OCI-LY1 (cell line): ENCODE data around the gene PDS5B.

Experiments used
- H2AFZ ChIP-seq: fragments of 200-600 bp; sonication (generic), shearing (Covaris generic); 2 replicates; pipeline ENCODE4 v1.6.0; 2014; ENCODE audit warnings: antibody characterized with exemption, mild to moderate bottlenecking, low read length
- H3F3A ChIP-seq: fragments of 200-600 bp; sonication (generic), shearing (Covaris generic); 2 replicates; pipeline ENCODE4 v1.6.0; 2014; ENCODE audit warnings: mild to moderate bottlenecking, antibody characterized with exemption, low read length, moderate library complexity; ENCODE audit not compliant: insufficient read depth
- H3K27ac ChIP-seq: fragments of 200-600 bp; sonication (generic); 2 replicates; pipeline ENCODE4 v1.5.1; 2014; ENCODE audit warnings: low read length, mixed run types, mild to moderate bottlenecking, low read depth; ENCODE audit not compliant: poor library complexity, severe bottlenecking
- H3K27me3 ChIP-seq: fragments of 200-600 bp; sonication (generic); 2 replicates; pipeline ENCODE4 v1.6.0; 2014; ENCODE audit warnings: antibody characterized with exemption, mild to moderate bottlenecking, low read length, moderate library complexity; ENCODE audit not compliant: insufficient read depth
- H3K36me3 ChIP-seq: fragments of 200-600 bp; sonication (generic); 2 replicates; pipeline ENCODE4 v1.6.1; 2014; ENCODE audit warnings: mild to moderate bottlenecking, antibody characterized with exemption, low read length, moderate library complexity, mixed read lengths; ENCODE audit not compliant: insufficient read depth
- H3K4me1 ChIP-seq: fragments of 200-600 bp; sonication (generic); 2 replicates; pipeline ENCODE4 v1.5.1; 2014; ENCODE audit warnings: mild to moderate bottlenecking, low read length, moderate library complexity; ENCODE audit not compliant: insufficient read depth, severe bottlenecking
- H3K4me2 ChIP-seq: fragments of 200-600 bp; sonication (generic), shearing (Covaris generic); 2 replicates; pipeline ENCODE4 v1.6.1; 2014; ENCODE audit warnings: low read length
- H3K4me3 ChIP-seq: fragments of 200-600 bp; sonication (generic); 2 replicates; pipeline ENCODE4 v1.5.1; 2014; ENCODE audit warnings: low read length, low read depth, mild to moderate bottlenecking, mixed read lengths; ENCODE audit not compliant: poor library complexity, severe bottlenecking
- H3K79me2 ChIP-seq: fragments of 200-600 bp; shearing (Covaris generic); 2 replicates; pipeline ENCODE4 v1.6.1; 2016; ENCODE audit warnings: mixed run types, low read length, mixed read lengths; ENCODE audit not compliant: insufficient read depth
- H3K9ac ChIP-seq: fragments of 200-600 bp; sonication (generic), shearing (Covaris generic); 2 replicates; pipeline ENCODE4 v1.6.1; 2014; ENCODE audit warnings: mild to moderate bottlenecking, low read length, mixed read lengths
- H3K9me2 ChIP-seq: fragments of 200-600 bp; sonication (generic), shearing (Covaris generic); 2 replicates; pipeline ENCODE4 v1.6.1; 2014; ENCODE audit warnings: low read depth, mild to moderate bottlenecking, low read length, mixed read lengths
- H3K9me3 ChIP-seq: fragments of 200-600 bp; shearing (Covaris generic); 2 replicates; pipeline ENCODE4 v1.6.1; 2014; ENCODE audit warnings: low read length, mixed read lengths
- H4K20me1 ChIP-seq: fragments of 200-600 bp; sonication (generic), shearing (Covaris generic); 2 replicates; pipeline ENCODE4 v1.6.0; 2016; ENCODE audit warnings: mild to moderate bottlenecking, low read length; ENCODE audit not compliant: insufficient read depth
- CTCF ChIP-seq: fragments of 200-600 bp; sonication (generic), shearing (Covaris generic); IDR thresholded peaks from 2 replicates; pipeline ENCODE4 v1.5.1; 2017; ENCODE audit warnings: mild to moderate bottlenecking, antibody characterized with exemption, low read length, moderate library complexity, mixed read lengths
- EZH2 ChIP-seq: fragments of 200-600 bp; sonication (generic), shearing (Covaris generic); IDR thresholded peaks from 2 replicates; pipeline ENCODE4 v1.8.0; 2017; ENCODE audit warnings: borderline replicate concordance, mixed run types, mild to moderate bottlenecking, antibody characterized with exemption, low read length, moderate library complexity, mixed read lengths

PDS5B gene

GRCh38 chr13:32748305-32748704 is 162.1 kb downstream of the PDS5B start:
- no peak overlapping the region for H3K4me2 ChIP-seq
- H3K9ac ChIP-seq: no peak overlapping the region
- no peaks in the 10 kb centered on the region for H3K9me3 ChIP-seq
- H3K9me2 ChIP-seq: no peaks in the 10 kb centered on the region
- H3K4me3 ChIP-seq: no peak overlapping the region
- H4K20me1 ChIP-seq: no peaks in the 10 kb centered on the region
- H3K79me2 ChIP-seq: no peaks in the 10 kb centered on the region
- TF ChIP-seq EZH2 (no peak), CTCF (no peak)
- H3K27me3 ChIP-seq: no peaks in the 10 kb centered on the region
- no peak overlapping the region for H3K27ac ChIP-seq
- no peaks in the 10 kb centered on the region for H3F3A ChIP-seq
- no peaks in the 10 kb centered on the region for H3K4me1 ChIP-seq
- H3K36me3 ChIP-seq: peaks cover 12% of the 10 kb centered on the region
- no peak overlapping the region for H2AFZ ChIP-seq

DNA sequence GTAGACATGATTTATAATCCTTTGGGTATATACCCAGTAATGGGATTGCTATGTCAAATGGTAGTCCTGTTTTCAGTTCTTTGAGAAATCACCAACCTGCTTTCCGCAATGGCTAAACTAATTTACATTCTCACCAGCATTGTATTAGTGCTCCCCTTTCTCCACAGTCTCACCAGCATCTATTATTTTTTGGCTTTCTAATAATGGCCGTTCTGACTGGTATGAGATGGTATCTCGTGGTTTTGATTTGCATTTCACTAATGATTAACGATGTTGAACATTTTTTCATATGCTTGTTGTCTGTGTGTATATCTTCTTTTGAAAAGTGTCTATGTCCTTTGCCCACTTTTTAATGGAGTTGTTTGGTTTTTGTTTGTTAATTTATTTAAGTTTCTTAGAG is 165.1 kb downstream of the PDS5B start:
- H3K9me2 ChIP-seq: no peaks in the 10 kb centered on the region
- H3K79me2 ChIP-seq: no peaks in the 10 kb centered on the region
- no peaks in the 10 kb centered on the region for H3F3A ChIP-seq
- no peak overlapping the region for H3K4me3 ChIP-seq
- no peak overlapping the region for H2AFZ ChIP-seq
- peaks cover 11% of the 10 kb centered on the region for H3K36me3 ChIP-seq
- H3K27ac ChIP-seq: no peak overlapping the region
- H3K27me3 ChIP-seq: no peaks in the 10 kb centered on the region
- H3K9ac ChIP-seq: no peak overlapping the region
- no peaks in the 10 kb centered on the region for H3K9me3 ChIP-seq
- no peak overlapping the region for H3K4me2 ChIP-seq
- TF ChIP-seq CTCF (no peak), EZH2 (no peak)
- H3K4me1 ChIP-seq: no peaks in the 10 kb centered on the region
- H4K20me1 ChIP-seq: no peaks in the 10 kb centered on the region

DNA sequence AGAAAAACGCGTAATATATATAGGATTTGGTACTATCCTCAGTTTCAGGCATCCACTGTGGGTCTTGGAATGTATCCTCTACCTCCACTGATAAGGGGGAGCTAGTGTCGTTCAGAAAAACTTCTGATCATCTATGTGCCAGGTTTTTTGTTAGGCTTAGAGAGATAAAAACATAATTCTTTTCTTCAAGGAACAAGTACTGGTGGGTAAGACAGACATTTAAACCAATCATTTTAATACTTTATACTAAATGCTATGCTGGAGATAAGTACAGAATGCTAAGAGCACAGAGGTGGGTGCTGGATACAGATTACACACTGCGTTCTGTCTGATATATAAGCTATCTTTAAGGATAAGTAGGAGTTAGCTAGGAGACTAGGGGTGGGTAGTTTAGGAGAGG is 166.1 kb downstream of the PDS5B start:
- no peaks in the 10 kb centered on the region for H3K9me3 ChIP-seq
- H3K27me3 ChIP-seq: no peaks in the 10 kb centered on the region
- H4K20me1 ChIP-seq: no peaks in the 10 kb centered on the region
- no peaks in the 10 kb centered on the region for H3K4me1 ChIP-seq
- H3K79me2 ChIP-seq: no peaks in the 10 kb centered on the region
- H2AFZ ChIP-seq: no peak overlapping the region
- H3F3A ChIP-seq: no peaks in the 10 kb centered on the region
- TF ChIP-seq CTCF (no peak), EZH2 (no peak)
- no peak overlapping the region for H3K4me3 ChIP-seq
- H3K9ac ChIP-seq: no peak overlapping the region
- no peak overlapping the region for H3K27ac ChIP-seq
- H3K9me2 ChIP-seq: no peaks in the 10 kb centered on the region
- H3K4me2 ChIP-seq: no peak overlapping the region
- H3K36me3 ChIP-seq: peaks cover 8% of the 10 kb centered on the region
